Rectal smooth muscle tissue (tissue), 1 donor: ENCODE results near the gene CTIF.

ENCODE experiments used
- H3K27ac ChIP-seq: one replicate; pipeline ENCODE4 v1.7.0; 2013; ENCODE audit warnings: low read depth, low read length, inconsistent platforms
- H3K27me3 ChIP-seq: one replicate; pipeline ENCODE4 v1.7.0; 2013; ENCODE audit warnings: low read length; ENCODE audit not compliant: control insufficient read depth, insufficient read depth
- H3K36me3 ChIP-seq: one replicate; pipeline ENCODE4 v1.7.0; 2013; ENCODE audit warnings: low read length; ENCODE audit not compliant: control insufficient read depth, insufficient read depth
- H3K4me1 ChIP-seq: one replicate; pipeline ENCODE4 v1.7.0; 2013; ENCODE audit warnings: low read length; ENCODE audit not compliant: control insufficient read depth, insufficient read depth
- H3K4me3 ChIP-seq: one replicate; pipeline ENCODE4 v1.7.0; 2013; ENCODE audit warnings: low read length
- H3K9ac ChIP-seq: one replicate; pipeline ENCODE4 v1.7.0; 2013; ENCODE audit warnings: low read length

The CTIF gene

DNA sequence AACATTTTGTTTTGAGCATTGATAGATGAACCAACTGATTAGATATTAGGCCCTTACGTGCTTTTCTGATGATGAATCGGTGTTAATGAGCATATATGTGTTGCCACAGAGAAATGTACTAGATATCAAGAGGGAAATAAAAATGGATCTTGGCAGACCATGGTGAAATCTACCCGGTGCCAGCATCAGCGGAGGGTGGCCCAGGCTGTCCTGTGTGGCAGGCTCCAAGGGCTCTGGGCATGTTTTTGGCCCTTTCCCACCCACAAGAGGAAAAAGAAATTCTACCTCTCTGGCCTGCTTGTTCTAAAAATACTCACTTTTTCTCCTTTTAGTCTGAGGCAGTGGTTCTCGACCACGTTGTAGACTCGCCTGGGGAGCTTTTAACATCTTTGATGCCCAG lies 154.2 kb downstream of the CTIF start:
- Histone ChIP-seq H3K9ac (no peak overlapping the region), H3K4me3 (no peak overlapping the region), H3K27me3 (no peaks in the 10 kb centered on the region), H3K27ac (no peak overlapping the region), H3K36me3 (no peaks in the 10 kb centered on the region), H3K4me1 (no peaks in the 10 kb centered on the region)

DNA sequence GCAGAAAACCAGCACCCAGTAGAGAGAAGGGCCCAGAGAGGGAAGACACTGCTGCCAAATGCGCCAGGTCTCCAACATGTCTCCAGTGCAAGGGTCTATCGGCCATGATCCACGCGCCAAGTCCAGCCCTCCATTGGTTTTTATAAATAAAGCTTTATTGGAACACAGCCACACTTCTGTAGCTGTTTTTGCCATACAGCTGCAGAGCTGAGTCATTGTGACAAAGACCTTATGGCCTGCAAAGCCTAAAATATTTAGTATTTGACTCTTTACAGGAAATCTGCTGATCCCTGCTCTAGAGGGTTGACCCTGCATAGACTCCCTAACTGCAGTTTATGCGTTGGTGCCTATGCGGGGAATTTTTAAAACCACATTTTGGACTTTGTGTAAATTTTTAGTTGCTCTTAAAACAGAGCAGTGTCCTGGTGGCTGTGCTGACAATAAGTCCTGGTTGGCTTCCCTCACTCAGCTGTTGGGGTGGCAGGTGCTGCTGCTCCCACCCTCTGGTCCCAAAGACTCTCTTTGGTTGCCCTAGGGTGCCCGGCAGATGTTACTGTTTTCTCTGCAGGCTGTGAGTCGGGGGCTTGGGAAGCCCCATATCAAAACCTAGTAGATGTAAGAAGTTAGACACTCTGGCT lies 154.9 kb downstream of the CTIF start:
- Histone ChIP-seq H3K27me3 (no peaks in the 10 kb centered on the region), H3K27ac (no peak overlapping the region), H3K9ac (no peak overlapping the region), H3K36me3 (no peaks in the 10 kb centered on the region), H3K4me3 (no peak overlapping the region), H3K4me1 (no peaks in the 10 kb centered on the region)

DNA sequence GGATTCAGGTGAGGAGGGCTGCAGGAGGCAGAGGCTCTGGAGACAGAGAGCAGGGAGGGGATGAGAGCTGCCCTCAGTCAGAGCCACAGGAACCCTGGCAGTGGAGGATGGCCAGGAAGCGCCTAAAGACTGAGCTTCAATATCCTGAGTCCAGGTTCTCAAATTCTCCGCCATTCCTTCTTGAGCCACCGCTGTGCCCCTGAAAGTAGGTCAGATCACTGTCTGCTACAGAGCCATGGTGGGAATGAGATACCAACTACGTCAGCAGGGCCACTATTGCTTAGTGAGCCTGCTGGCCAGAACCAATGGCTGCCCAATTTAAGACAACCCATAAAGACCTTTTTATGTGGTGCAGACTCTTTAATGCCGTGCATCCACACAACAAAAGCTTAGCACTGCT lies 155.5 kb downstream of the CTIF start:
- no peaks in the 10 kb centered on the region for H3K4me1 ChIP-seq
- H3K27ac ChIP-seq, result no peak overlapping the region
- no peaks in the 10 kb centered on the region for H3K27me3 ChIP-seq
- H3K36me3 ChIP-seq, result no peaks in the 10 kb centered on the region
- no peak overlapping the region for H3K9ac ChIP-seq
- no peak overlapping the region for H3K4me3 ChIP-seq

DNA sequence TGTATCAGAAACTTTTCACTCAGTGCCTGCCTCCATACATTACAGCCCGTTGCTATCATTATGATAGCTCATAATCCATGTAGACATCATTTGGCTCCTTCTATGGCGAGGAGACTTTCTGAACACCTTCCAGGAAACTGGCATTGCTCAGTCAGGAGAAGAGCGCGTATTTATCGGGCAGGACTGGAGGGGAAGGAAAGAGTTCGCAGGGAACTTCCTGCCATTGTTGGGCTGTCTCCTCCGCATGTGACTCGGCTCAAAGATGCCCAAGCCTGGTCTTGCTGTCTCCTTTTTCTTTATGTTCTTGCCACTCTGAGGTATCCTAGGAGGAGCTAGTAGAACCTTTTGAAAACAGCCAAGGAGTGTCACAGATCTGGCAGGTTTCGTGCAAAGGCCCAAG lies 156.8 kb downstream of the CTIF start:
- Histone ChIP-seq H3K27ac (no peak overlapping the region), H3K9ac (no peak overlapping the region), H3K36me3 (no peaks in the 10 kb centered on the region), H3K4me3 (no peak overlapping the region), H3K27me3 (no peaks in the 10 kb centered on the region), H3K4me1 (no peaks in the 10 kb centered on the region)

DNA sequence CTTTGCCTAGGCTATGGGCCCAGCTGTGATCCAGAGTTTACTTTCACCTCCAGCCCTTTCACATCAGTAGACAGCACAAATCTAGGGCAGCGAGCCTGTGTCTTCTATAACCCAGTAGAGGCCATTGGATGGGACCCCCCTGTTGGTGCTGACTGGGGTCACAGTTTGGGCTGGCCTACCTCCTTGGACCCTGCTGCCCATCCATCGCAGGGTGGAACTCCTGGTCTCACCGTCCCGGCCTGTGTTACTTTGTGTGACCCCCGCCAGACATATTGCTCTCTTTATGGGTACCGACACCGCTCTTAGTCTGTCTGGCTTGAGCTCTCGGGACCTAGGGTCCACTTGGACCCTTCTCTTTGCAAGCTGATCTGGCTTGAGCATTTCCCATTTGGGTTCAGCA lies 157.4 kb downstream of the CTIF start:
- Histone ChIP-seq H3K4me1 (no peaks in the 10 kb centered on the region), H3K36me3 (no peaks in the 10 kb centered on the region), H3K9ac (no peak overlapping the region), H3K4me3 (no peak overlapping the region), H3K27ac (no peak overlapping the region), H3K27me3 (no peaks in the 10 kb centered on the region)

DNA sequence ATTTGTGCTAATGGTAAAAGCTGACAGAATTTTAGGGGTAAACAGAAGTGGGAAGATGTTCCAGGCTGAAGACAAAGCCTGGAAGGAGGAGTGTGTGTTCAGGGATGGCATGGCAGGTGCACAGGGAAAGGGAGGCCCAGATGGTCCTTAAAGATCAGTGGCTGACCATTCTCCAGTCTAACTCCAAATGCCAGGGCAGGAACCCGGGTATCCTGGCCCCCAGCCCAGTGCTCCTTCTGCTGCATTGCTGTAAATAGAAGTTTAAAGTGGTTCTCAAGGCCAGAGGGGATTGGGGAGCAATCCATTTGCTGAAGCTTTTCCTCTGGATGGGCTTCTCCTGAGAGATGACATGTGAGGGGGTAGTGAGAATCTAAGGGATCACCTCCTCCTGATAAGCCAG lies 158.6 kb downstream of the CTIF start:
- no peak overlapping the region for H3K4me3 ChIP-seq
- no peak overlapping the region for H3K27ac ChIP-seq
- H3K27me3 ChIP-seq, result no peaks in the 10 kb centered on the region

DNA sequence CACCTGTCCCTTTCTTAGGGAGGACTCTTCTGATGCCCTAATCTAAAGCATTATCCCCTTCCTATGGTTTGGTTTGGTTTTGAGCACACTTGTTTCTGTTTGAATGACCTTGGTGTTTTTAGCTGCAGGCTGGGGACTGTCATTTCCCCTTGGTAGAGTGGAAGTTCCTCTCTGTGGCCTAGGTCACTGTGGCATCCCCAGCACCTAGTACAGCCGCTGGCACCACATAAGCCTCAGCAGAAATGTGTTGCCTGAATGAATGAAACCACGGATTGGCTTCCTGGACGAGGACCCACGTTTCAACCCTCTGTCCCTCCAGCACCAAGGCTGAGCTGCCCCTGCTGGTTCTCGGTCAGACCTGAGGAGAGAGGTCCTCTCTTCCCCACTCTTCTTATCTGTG lies 159.9 kb downstream of the CTIF start:
- Histone ChIP-seq H3K4me1 (no peaks in the 10 kb centered on the region), H3K36me3 (no peaks in the 10 kb centered on the region), H3K27me3 (no peaks in the 10 kb centered on the region), H3K4me3 (no peak overlapping the region), H3K9ac (no peak overlapping the region), H3K27ac (no peak overlapping the region)

More for the DNA sequence above, 158.6 kb downstream of the CTIF start:
- Histone ChIP-seq H3K9ac (no peak overlapping the region), H3K36me3 (no peaks in the 10 kb centered on the region), H3K4me1 (no peaks in the 10 kb centered on the region)

DNA sequence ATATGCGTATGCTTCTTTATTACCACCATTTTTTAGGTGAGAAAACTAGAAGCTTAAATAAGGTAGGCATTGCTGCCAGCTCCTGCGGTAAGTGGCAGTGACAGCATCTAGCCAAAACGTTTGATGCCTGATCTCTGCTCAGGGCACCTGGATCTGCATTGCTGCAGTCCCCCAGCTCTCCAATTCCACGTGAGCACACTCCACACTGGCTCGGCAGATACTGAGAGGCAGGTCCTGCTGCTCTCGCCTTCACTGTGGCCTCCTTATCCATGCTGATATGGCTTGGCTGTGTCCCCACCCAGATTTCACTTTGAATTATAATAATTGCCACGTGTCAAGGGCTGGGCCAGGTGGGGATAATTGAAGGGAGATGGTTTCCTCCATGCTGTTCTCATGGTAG lies 160.9 kb downstream of the CTIF start:
- Histone ChIP-seq H3K27me3 (no peaks in the 10 kb centered on the region), H3K36me3 (no peaks in the 10 kb centered on the region), H3K4me3 (no peak overlapping the region), H3K27ac (no peak overlapping the region), H3K9ac (no peak overlapping the region), H3K4me1 (no peaks in the 10 kb centered on the region)

DNA sequence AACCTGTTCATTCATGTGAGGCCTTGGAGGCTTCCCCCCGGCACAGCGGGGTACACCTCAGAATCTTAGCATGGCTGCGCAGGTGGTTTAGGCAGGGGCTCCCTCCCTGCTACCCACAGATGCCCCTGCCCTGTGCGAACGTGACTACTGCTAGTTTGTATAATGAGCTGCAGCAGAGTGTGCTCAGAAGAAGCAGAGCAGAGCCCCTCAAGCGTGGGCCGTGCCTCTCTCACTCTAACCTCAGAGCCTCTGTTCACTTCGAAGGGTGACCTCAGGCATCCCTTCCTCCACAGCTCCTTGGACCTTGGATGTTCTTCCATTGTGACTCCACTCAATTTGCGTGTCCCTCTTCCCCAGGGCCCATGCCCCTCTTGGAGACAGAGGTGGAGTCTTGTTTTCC lies 161.6 kb downstream of the CTIF start:
- Histone ChIP-seq H3K9ac (no peak overlapping the region), H3K27me3 (no peaks in the 10 kb centered on the region), H3K36me3 (no peaks in the 10 kb centered on the region), H3K4me3 (no peak overlapping the region), H3K4me1 (no peaks in the 10 kb centered on the region), H3K27ac (no peak overlapping the region)

DNA sequence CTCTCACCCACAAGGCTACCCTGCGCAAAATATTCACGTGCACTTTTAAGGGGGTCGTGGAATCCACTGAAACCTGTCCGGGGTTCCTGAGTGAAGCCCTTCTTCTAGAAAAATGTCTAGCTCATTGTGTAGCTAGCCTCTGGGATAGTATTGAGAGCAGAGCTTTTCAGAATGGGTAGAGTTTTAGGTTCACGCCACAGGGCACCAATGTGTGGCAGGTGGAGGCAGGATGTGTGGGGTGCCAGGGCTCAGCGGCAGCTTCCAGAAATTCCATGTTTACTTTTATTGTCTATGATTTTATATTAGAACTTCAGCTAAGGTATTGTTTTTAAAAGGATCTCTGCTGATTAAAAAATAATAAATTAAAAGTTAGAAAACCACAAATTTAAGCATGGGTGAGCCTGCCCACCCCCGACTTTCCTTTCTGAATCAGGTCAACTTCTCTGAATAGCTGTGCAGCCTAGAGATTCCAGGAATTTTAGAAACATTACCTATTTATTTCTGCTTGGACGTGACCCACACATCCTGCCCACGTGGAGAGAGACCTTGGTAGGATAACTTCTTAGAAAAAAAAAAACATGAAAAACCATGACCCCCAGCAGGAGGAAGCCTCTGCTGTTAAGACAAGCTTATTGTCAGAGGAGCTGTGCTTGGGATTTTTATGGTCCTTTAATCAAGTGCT lies 163.7 kb downstream of the CTIF start:
- Histone ChIP-seq H3K4me3 (no peak overlapping the region), H3K4me1 (no peaks in the 10 kb centered on the region), H3K9ac (no peak overlapping the region), H3K36me3 (no peaks in the 10 kb centered on the region), H3K27ac (no peak overlapping the region), H3K27me3 (no peaks in the 10 kb centered on the region)

DNA sequence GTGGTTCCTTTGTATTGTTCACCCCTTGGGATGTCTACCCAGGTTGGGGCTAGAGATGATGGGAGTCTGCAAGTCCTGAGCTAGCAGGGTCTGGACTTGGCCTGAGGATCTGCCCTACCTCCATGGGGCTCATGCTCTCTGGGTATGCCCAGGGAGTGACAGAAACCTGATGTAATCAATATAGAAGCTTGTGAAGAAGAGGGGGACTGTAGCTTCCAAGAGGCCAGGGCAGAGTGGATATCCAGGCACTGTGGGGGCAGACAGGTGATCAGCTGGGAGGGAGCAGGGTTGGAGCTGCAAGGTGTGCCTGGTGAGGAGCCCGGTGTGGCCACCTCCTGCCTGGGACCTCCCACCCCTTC lies 164.2 kb downstream of the CTIF start:
- H3K9ac ChIP-seq, result no peak overlapping the region
- H3K27ac ChIP-seq, result no peak overlapping the region
- H3K4me1 ChIP-seq, result no peaks in the 10 kb centered on the region
- H3K36me3 ChIP-seq, result no peaks in the 10 kb centered on the region
- H3K27me3 ChIP-seq, result no peaks in the 10 kb centered on the region
- no peak overlapping the region for H3K4me3 ChIP-seq

DNA sequence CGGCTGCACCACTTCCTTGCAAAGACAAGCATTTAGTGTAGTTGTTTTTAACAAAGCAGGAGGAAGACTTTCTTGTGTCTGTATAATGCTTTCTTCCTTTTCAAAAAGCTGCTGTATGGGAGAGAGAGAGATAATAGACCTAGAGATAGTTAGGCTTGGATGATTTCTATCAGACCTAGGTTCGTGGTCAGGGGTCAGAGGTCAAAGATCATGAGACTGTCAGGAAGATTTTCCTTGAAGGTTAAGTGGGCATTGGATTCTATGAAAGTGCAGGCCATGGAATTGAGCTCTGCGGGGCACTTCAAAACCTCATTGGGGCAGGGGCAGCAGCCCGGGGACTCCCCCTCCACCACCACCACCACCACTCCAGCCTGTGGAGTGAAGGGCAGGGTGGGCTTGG lies 164.6 kb downstream of the CTIF start:
- Histone ChIP-seq H3K9ac (no peak overlapping the region), H3K27me3 (no peaks in the 10 kb centered on the region), H3K4me1 (no peaks in the 10 kb centered on the region), H3K4me3 (no peak overlapping the region), H3K27ac (no peak overlapping the region), H3K36me3 (no peaks in the 10 kb centered on the region)

DNA sequence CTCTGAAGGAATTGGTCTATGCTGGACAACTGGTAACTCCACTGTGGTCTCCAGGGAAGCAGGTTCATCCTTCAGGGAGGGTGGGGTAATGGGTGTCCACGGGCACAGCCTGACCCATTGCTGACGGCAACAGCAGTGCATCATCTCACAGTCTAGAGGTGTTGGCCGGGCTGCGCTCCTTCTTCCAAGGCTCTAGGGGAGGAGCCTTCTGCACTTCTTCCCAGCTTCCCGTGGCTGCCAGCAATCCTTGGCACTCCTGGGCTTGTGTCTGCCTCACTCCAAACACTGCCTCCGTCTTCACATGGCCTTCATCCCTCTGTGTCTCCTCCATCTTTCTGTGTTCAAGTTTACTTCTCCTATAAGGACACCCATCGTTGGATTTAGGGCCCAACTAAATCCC lies 166.2 kb downstream of the CTIF start:
- no peak overlapping the region for H3K27ac ChIP-seq

More for the DNA sequence above, 166.2 kb downstream of the CTIF start:
- Histone ChIP-seq H3K36me3 (no peaks in the 10 kb centered on the region), H3K27me3 (no peaks in the 10 kb centered on the region), H3K4me3 (no peak overlapping the region), H3K9ac (no peak overlapping the region), H3K4me1 (no peaks in the 10 kb centered on the region)
